ENCODE measurements around the gene CMSS1.

Gene CMSS1

GRCh38 chr3:99845331-99845730 is 27.7 kb downstream of the CMSS1 start:
- H3K4me3 ChIP-seq (ENCODE audit: low read depth, low read length): no peak overlapping the region
- no peak for TF ChIP-seq ZBTB20 (tag by site-specific recombination; IDR thresholded peaks at IDR 0.05)
- no peak for TF ChIP-seq ZNF701 (tag by site-specific recombination; IDR thresholded peaks at IDR 0.05)
- TF ChIP-seq, protein P1, sequence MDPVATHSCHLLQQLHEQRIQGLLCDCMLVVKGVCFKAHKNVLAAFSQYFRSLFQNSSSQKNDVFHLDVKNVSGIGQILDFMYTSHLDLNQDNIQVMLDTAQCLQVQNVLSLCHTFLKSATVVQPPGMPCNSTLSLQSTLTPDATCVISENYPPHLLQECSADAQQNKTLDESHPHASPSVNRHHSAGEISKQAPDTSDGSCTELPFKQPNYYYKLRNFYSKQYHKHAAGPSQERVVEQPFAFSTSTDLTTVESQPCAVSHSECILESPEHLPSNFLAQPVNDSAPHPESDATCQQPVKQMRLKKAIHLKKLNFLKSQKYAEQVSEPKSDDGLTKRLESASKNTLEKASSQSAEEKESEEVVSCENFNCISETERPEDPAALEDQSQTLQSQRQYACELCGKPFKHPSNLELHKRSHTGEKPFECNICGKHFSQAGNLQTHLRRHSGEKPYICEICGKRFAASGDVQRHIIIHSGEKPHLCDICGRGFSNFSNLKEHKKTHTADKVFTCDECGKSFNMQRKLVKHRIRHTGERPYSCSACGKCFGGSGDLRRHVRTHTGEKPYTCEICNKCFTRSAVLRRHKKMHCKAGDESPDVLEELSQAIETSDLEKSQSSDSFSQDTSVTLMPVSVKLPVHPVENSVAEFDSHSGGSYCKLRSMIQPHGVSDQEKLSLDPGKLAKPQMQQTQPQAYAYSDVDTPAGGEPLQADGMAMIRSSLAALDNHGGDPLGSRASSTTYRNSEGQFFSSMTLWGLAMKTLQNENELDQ (tag by site-specific recombination; IDR thresholded peaks at IDR 0.05; ENCODE audit: low read depth): no peak
- TF ChIP-seq, protein P2, sequence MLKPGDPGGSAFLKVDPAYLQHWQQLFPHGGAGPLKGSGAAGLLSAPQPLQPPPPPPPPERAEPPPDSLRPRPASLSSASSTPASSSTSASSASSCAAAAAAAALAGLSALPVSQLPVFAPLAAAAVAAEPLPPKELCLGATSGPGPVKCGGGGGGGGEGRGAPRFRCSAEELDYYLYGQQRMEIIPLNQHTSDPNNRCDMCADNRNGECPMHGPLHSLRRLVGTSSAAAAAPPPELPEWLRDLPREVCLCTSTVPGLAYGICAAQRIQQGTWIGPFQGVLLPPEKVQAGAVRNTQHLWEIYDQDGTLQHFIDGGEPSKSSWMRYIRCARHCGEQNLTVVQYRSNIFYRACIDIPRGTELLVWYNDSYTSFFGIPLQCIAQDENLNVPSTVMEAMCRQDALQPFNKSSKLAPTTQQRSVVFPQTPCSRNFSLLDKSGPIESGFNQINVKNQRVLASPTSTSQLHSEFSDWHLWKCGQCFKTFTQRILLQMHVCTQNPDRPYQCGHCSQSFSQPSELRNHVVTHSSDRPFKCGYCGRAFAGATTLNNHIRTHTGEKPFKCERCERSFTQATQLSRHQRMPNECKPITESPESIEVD (tag by site-specific recombination; IDR thresholded peaks at IDR 0.05): no peak
- TF ChIP-seq GFI1B (tag by site-specific recombination; IDR thresholded peaks at IDR 0.05): no peak
- TF ChIP-seq ZNF311 (tag by site-specific recombination; IDR thresholded peaks at IDR 0.05; ENCODE audit: borderline replicate concordance): no peak
- no peak for TF ChIP-seq GLI2 (tag by site-specific recombination; IDR thresholded peaks at IDR 0.05; ENCODE audit: borderline replicate concordance, low read depth)
- POLR2A ChIA-PET: no interaction called here
- CTCF ChIA-PET: interaction anchor here (1.3 kb wide), 1 partner anchor 58 kb away, joined by 4 read pairs; no protein-coding TSS in a partner anchor
- H3K27ac ChIP-seq (ENCODE audit: extremely low read depth, low read depth, low read length): no peak overlapping the region
- no peaks in the 10 kb centered on the region for H3K36me3 ChIP-seq (ENCODE audit: control insufficient read depth in 2 of 2, insufficient read depth in 1 of 2, low read length in 2 of 2)
- no peaks in the 10 kb centered on the region for H3K4me1 ChIP-seq (ENCODE audit: control insufficient read depth, insufficient read depth, low read length)
- H3K9me3 ChIP-seq (ENCODE audit: control insufficient read depth, insufficient read depth, low read depth, low read length): no peaks in the 10 kb centered on the region

DNA sequence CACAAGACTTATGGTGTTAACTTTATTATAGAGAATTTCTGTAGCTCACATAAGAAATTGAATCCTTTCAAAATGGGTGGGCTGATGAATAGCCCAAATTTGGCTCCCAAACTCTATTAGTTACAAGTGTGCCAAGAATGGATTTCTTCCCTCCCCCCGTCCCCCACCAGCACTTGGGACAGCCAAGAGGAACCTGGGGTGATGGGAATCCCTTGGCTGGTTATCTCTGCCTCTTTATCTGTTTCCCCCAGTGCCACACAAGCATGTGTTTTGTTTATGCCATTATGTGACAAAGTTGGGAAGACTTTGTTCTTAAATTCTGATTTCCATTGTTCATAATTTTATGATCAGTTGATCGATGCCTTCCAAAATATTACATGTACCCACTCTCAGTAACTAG is 28.3 kb downstream of the CMSS1 start:
- CTCF ChIA-PET: interaction anchor here (1.3 kb wide), 2 partner anchors 8 to 58 kb away, joined by 3 to 4 read pairs; no protein-coding TSS in a partner anchor
- no peak overlapping the region for H3K27ac ChIP-seq (ENCODE audit: extremely low read depth, low read depth, low read length)

More for the DNA sequence above, 28.3 kb downstream of the CMSS1 start:
- H3K9me3 ChIP-seq (ENCODE audit: control insufficient read depth, insufficient read depth, low read depth, low read length): no peaks in the 10 kb centered on the region
- POLR2A ChIA-PET: no interaction called here
- no peaks in the 10 kb centered on the region for H3K36me3 ChIP-seq (ENCODE audit: control insufficient read depth in 2 of 2, insufficient read depth in 1 of 2, low read length in 2 of 2)
- TF ChIP-seq PRDM10 (tag by site-specific recombination; IDR thresholded peaks at IDR 0.05) (peak; percentile 35), ZNF157 (tag by site-specific recombination; IDR thresholded peaks at IDR 0.05) (no peak), ZNF292 (tag by site-specific recombination; IDR thresholded peaks at IDR 0.05; ENCODE audit: borderline replicate concordance, low read depth) (no peak)
- H3K4me3 ChIP-seq (ENCODE audit: low read depth, low read length): no peak overlapping the region
- H3K4me1 ChIP-seq (ENCODE audit: control insufficient read depth, insufficient read depth, low read length): no peaks in the 10 kb centered on the region
